ACC112 (cell line): Measurements from ENCODE around the gene MAPK12.
A peak's percentile ranks its signal among the peaks of the same experiment; 100 is the strongest.

Experiments used
- H2AFZ ChIP-seq: fragments of 200-600 bp; sonication (generic); one replicate; pipeline ENCODE4 v1.6.0; 2017; ENCODE audit warnings: antibody characterized with exemption, low read length; ENCODE audit not compliant: unreplicated experiment
- H3K27ac ChIP-seq: fragments of 200-600 bp; sonication (generic); 2 replicates; pipeline ENCODE4 v1.5.1; 2014; ENCODE audit warnings: low read depth, mild to moderate bottlenecking, antibody characterized with exemption, low read length, moderate library complexity
- H3K27me3 ChIP-seq: fragments of 200-600 bp; sonication (generic); 2 replicates; pipeline ENCODE4 v1.6.1; 2014; ENCODE audit warnings: mild to moderate bottlenecking, antibody characterized with exemption, low read length, moderate library complexity, mixed read lengths; ENCODE audit not compliant: insufficient read depth
- H3K36me3 ChIP-seq: fragments of 200-600 bp; sonication (generic); 2 replicates; pipeline ENCODE4 v1.6.1; 2016; ENCODE audit warnings: mild to moderate bottlenecking, antibody characterized with exemption, low read length, moderate library complexity, mixed read lengths; ENCODE audit not compliant: insufficient read depth
- H3K4me1 ChIP-seq: fragments of 200-600 bp; sonication (generic); one replicate; pipeline ENCODE4 v1.6.1; 2016; ENCODE audit warnings: low read length, mixed read lengths; ENCODE audit not compliant: insufficient read depth, unreplicated experiment, control insufficient read depth
- H3K4me3 ChIP-seq: fragments of 200-600 bp; sonication (generic); 2 replicates; pipeline ENCODE4 v1.5.1; 2014; ENCODE audit warnings: mild to moderate bottlenecking, low read depth, low read length
- H3K79me2 ChIP-seq: fragments of 200-600 bp; sonication (generic); one replicate; pipeline ENCODE4 v1.6.0; 2016; ENCODE audit warnings: low read length; ENCODE audit not compliant: control insufficient read depth, unreplicated experiment, insufficient read depth

Gene MAPK12

GRCh38 chr22:50298937-50299784 lies 37.7 kb upstream of the MAPK12 start:
- Histone ChIP-seq H3K4me3 (no peak overlapping the region), H3K27ac (no peak overlapping the region), H2AFZ (no peak overlapping the region), H3K79me2 (peaks cover 84% of the 10 kb centered on the region), H3K36me3 (no peaks in the 10 kb centered on the region), H3K27me3 (no peaks in the 10 kb centered on the region), H3K4me1 (peaks cover 48% of the 10 kb centered on the region)

- H3K27me3 ChIP-seq = no peaks in the 10 kb centered on the region
- H3K27ac ChIP-seq = no peak overlapping the region
- no peak overlapping the region for H2AFZ ChIP-seq
- peaks cover 44% of the 10 kb centered on the region for H3K4me1 ChIP-seq
- H3K4me3 ChIP-seq = no peak overlapping the region
- H3K79me2 ChIP-seq = peaks cover 75% of the 10 kb centered on the region
- H3K36me3 ChIP-seq = no peaks in the 10 kb centered on the region
Measured at GRCh38 chr22:50298266-50298637, 36.8 kb upstream of the MAPK12 start.

GRCh38 chr22:50297510-50298265 lies 36.2 kb upstream of the MAPK12 start:
- peaks cover 74% of the 10 kb centered on the region for H3K79me2 ChIP-seq
- H3K27ac ChIP-seq = no peak overlapping the region
- H2AFZ ChIP-seq = no peak overlapping the region
- H3K4me3 ChIP-seq = no peak overlapping the region
- H3K36me3 ChIP-seq = no peaks in the 10 kb centered on the region
- H3K27me3 ChIP-seq = no peaks in the 10 kb centered on the region
- H3K4me1 ChIP-seq = peaks cover 44% of the 10 kb centered on the region

DNA sequence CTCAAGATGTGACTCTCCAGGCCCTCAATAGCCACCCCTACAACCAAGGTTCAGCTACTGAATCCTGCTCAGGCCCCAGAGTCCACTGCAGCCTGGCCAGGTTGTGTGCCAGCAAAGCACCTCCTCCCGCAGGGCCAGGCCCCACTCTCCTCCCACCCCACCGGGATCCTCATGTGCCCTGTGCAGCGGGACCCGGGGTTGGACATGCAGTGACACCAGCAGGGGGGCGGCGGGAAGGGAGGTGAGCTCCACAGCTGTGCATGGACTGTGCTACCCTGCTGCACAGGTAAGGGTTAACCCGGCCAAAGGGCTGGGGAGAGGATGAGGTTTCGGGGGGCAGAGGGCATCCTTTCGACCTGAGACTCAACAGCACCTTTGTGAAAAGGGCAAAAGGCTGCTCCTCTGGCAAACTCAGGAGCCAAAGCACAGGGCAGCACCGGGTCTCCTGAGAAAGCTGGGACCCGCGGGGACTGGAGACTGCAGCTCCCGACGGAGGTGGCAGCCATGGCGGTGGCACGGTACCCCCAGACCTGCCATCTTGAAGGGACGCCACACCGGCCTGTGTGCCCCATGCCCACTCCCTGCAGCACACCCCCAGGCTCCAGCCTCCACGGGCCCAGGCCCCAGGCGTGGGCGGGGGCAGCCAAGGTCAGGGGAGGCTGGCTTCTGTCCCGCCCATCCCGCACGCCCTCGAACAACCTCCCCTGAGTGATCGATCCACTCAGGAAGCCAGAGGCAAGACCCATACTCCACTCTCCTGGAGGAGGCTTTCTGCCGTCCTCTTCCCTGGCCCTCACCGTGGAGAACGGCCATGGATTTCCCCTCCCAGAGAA lies 35.4 kb upstream of the MAPK12 start:
- no peaks in the 10 kb centered on the region for H3K27me3 ChIP-seq
- peaks cover 41% of the 10 kb centered on the region for H3K4me1 ChIP-seq
- H3K27ac ChIP-seq = no peak overlapping the region
- H3K36me3 ChIP-seq = no peaks in the 10 kb centered on the region
- no peak overlapping the region for H2AFZ ChIP-seq
- no peak overlapping the region for H3K4me3 ChIP-seq
- H3K79me2 ChIP-seq = peaks cover 72% of the 10 kb centered on the region

- Histone ChIP-seq H3K4me1 (peaks cover 28% of the 10 kb centered on the region), H3K27me3 (no peaks in the 10 kb centered on the region), H3K79me2 (peaks cover 62% of the 10 kb centered on the region), H2AFZ (no peak overlapping the region), H3K27ac (peak overlapping the region; percentile 69), H3K36me3 (no peaks in the 10 kb centered on the region), H3K4me3 (peak overlapping the region; percentile 60; the same call in 1 of the 2 replicates)
Measured at GRCh38 chr22:50294319-50294656, 32.8 kb upstream of the MAPK12 start.

DNA sequence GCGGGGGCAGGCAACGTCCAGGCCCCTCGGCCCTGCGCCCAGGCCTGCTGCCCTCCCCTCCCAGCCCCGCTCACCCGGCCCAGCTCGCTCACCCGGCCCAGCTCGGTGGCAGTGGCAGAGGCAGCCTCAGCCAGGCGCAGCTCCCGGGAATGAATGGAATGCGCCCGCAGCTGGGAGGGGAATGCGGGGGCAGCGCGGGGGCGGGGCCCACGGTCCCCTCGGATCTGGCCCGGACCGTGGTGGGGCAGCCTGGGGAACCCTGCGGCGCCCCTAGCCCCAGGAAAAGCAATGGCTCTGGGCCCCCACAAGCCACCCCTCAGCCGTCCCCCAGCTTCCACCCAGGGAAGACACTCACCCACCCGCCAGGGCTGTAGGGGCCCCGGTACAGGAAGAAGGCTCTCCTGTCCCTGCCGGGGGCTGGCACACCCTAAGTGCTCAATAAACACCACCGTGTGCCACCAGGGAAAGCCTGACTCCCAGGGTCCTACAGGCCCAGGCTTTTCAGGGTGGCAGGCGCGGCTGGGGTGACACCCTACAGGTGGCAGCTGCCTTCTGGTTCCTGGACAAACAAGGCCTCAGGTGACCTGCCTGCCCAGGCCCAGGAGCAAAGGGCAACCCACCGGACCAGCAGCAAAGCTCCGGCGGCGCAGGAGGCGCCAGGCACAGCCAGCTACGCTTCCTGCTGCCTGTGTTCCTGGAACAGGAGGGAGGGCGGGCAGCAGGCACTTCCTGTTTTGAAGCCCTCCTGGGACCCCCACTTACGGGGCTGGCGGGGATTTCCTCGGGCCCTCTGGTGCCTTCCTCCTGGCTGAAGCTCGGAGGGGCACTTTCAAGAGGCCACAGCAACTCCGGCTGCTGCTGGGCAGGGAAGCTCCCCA lies 32.2 kb upstream of the MAPK12 start:
- Histone ChIP-seq H2AFZ (no peak overlapping the region), H3K4me1 (peaks cover 28% of the 10 kb centered on the region), H3K36me3 (no peaks in the 10 kb centered on the region), H3K4me3 (peak overlapping the region; percentile 60), H3K79me2 (peaks cover 59% of the 10 kb centered on the region), H3K27ac (peak overlapping the region; percentile 69), H3K27me3 (no peaks in the 10 kb centered on the region)

GRCh38 chr22:50292643-50293440 lies 31.4 kb upstream of the MAPK12 start:
- Histone ChIP-seq H3K27me3 (no peaks in the 10 kb centered on the region), H3K27ac (peak overlapping the region; percentile 69), H3K36me3 (no peaks in the 10 kb centered on the region), H3K4me1 (peaks cover 28% of the 10 kb centered on the region), H2AFZ (no peak overlapping the region), H3K79me2 (peaks cover 54% of the 10 kb centered on the region), H3K4me3 (peak overlapping the region; percentile 60; the same call in 1 of the 2 replicates)

GRCh38 chr22:50289942-50290630 lies 28.6 kb upstream of the MAPK12 start:
- Histone ChIP-seq H3K4me3 (no peak overlapping the region), H3K27ac (no peak overlapping the region), H3K27me3 (no peaks in the 10 kb centered on the region), H3K4me1 (peaks cover 21% of the 10 kb centered on the region), H3K36me3 (no peaks in the 10 kb centered on the region), H2AFZ (no peak overlapping the region), H3K79me2 (peaks cover 35% of the 10 kb centered on the region)
